HCT116 (cell line): ENCODE measurements around the gene ZAP70. TPM values are rescaled to one million over a fixed set of nuclear protein-coding genes. Genes with fewer than 3 reads are reported as not detected.

Source experiments
- ATAC-seq: fragments of 200-7000 bp; cut with Tn5 transposase; 2 replicates; pipeline ENCODE4 v1.9.1; 2020; ENCODE audit warnings: mild to moderate bottlenecking, moderate library complexity
- BruUV-seq: library from RNA; stranded (reverse); fragments of 400-500 nt; replicated peaks from 2 replicates; lab custom pipeline; 2021; lab: Mats Ljungman, UMichigan
- CTCF ChIA-PET: fragments of 300-600 bp; sonication (Branson Sonifier 250); formaldehyde crosslinking; loops from one replicate; lab custom pipeline; 2021; ENCODE audit warnings: antibody characterized with exemption; lab: Charles Lee
- POLR2A ChIA-PET: fragments of 300-600, 350-600 bp; sonication (Branson Sonifier 250); formaldehyde crosslinking; loops from one replicate; lab custom pipeline; 2021; ENCODE audit warnings: antibody characterized with exemption; lab: Charles Lee
- RAD21 ChIA-PET, 2 experiments: fragments of 300-600 bp; sonication (Branson Sonifier 250); formaldehyde crosslinking; loops; one replicate each; lab custom pipeline; 2023; ENCODE audit warnings: low total read pairs in 2 of 2; ENCODE audit not compliant: uncharacterized antibody in 2 of 2, unreplicated experiment in 2 of 2, low non-redundant PET in 1 of 2; lab: Charles Lee
- DNase-seq: peaks from one replicate; pipeline ENCODE4 v3.0.0-alpha.2; 2010; ENCODE audit warnings: low read depth, low spot score
- H2AFZ ChIP-seq: fragments of 200-600 bp; shearing (Covaris generic), sonication (generic); 2 replicates; pipeline ENCODE4 v1.6.1; 2017; ENCODE audit warnings: low read depth, mixed run types, mixed read lengths, antibody characterized with exemption, low read length; ENCODE audit not compliant: poor library complexity, severe bottlenecking
- H3K27ac ChIP-seq: 2 replicates; pipeline ENCODE4 v1.5.1; 2012; ENCODE audit warnings: low read depth, low read length
- H3K27me3 ChIP-seq: fragments of 200-600 bp; sonication (generic); 2 replicates; pipeline ENCODE4 v1.6.1; 2016; ENCODE audit warnings: mixed run types, low read length, mixed read lengths; ENCODE audit not compliant: insufficient read depth
- H3K36me3 ChIP-seq, 2 experiments: fragments of 200-500 bp in 1 of 2; fragments of 200-600 bp in 1 of 2; sonication (Bioruptor generic) in 1 of 2; sonication (generic) in 1 of 2; 2 replicates each; pipeline versions ENCODE4 v1.5.1 to v1.6.1; 2014 to 2016; ENCODE audit warnings: low read length in 2 of 2, inconsistent platforms in 1 of 2, mixed read lengths in 1 of 2, mixed run types in 1 of 2; ENCODE audit not compliant: insufficient read depth in 2 of 2, control insufficient read depth in 1 of 2
- H3K4me1 ChIP-seq, 2 experiments: fragments of 200-600 bp in 1 of 2; sonication (generic) in 1 of 2; 2 replicates each; pipeline versions ENCODE4 v1.5.1 to v1.6.1; 2012 to 2017; ENCODE audit warnings: low read length in 2 of 2, inconsistent platforms in 1 of 2, mild to moderate bottlenecking in 1 of 2, mixed read lengths in 1 of 2, mixed run types in 1 of 2, moderate library complexity in 1 of 2; ENCODE audit not compliant: insufficient read depth in 2 of 2, control insufficient read depth in 1 of 2
- H3K4me2 ChIP-seq: fragments of 200-600 bp; sonication (generic); 2 replicates; pipeline ENCODE4 v1.6.1; 2017; ENCODE audit warnings: mixed run types, low read length, mixed read lengths
- H3K4me3 ChIP-seq, 2 experiments: fragments of 200-600 bp in 1 of 2; sonication (generic) in 1 of 2; replicated peaks in 1 of 2; 2 replicates each; pipeline ENCODE4 v1.5.1; 2011 to 2016; ENCODE audit warnings: low read length in 2 of 2, control low read depth in 1 of 2, low read depth in 1 of 2, mild to moderate bottlenecking in 1 of 2, mixed read lengths in 1 of 2, mixed run types in 1 of 2
- H3K79me2 ChIP-seq: fragments of 200-600 bp; sonication (generic); 2 replicates; pipeline ENCODE4 v1.6.1; 2017; ENCODE audit warnings: mild to moderate bottlenecking, mixed run types, low read length, moderate library complexity, mixed read lengths; ENCODE audit not compliant: insufficient read depth
- H3K9ac ChIP-seq: fragments of 200-600 bp; sonication (generic); 2 replicates; pipeline ENCODE4 v1.6.1; 2016; ENCODE audit warnings: low read length, mixed read lengths
- H3K9me2 ChIP-seq: fragments of 200-600 bp; sonication (generic), shearing (Covaris generic); 2 replicates; pipeline ENCODE4 v1.6.1; 2017; ENCODE audit warnings: mixed run types, mild to moderate bottlenecking, moderate library complexity; ENCODE audit not compliant: insufficient read depth
- H3K9me3 ChIP-seq, 2 experiments: fragments of 200-500 bp in 1 of 2; fragments of 200-600 bp in 1 of 2; sonication (Bioruptor generic) in 1 of 2; sonication (generic) in 1 of 2; 2 replicates each; pipeline ENCODE4 v1.6.1; 2014 to 2017; ENCODE audit warnings: low read length in 2 of 2, mixed read lengths in 2 of 2, inconsistent platforms in 1 of 2, low read depth in 1 of 2, mild to moderate bottlenecking in 1 of 2, mixed run types in 1 of 2, moderate library complexity in 1 of 2; ENCODE audit not compliant: control insufficient read depth in 1 of 2, insufficient read depth in 1 of 2
- H4K20me1 ChIP-seq: fragments of 200-600 bp; sonication (generic), shearing (Covaris generic); 2 replicates; pipeline ENCODE4 v1.6.1; 2017; ENCODE audit warnings: mixed run types, mild to moderate bottlenecking, moderate library complexity; ENCODE audit not compliant: insufficient read depth
- CBX3 ChIP-seq: IDR thresholded peaks from 2 replicates; pipeline ENCODE4 v1.6.1; 2012; ENCODE audit warnings: low read depth
- EZH2phosphoT487 ChIP-seq: fragments of 200-600 bp; IDR thresholded peaks from 2 replicates; pipeline ENCODE4 v1.6.1; 2018; ENCODE audit warnings: antibody characterized with exemption, borderline replicate concordance
- JUND ChIP-seq: IDR thresholded peaks from 2 replicates; pipeline ENCODE4 v1.6.1; 2012
- POLR2AphosphoS5 ChIP-seq: IDR thresholded peaks from 2 replicates; pipeline ENCODE4 v1.6.1; 2011; ENCODE audit warnings: mild to moderate bottlenecking, low read depth, low read length, moderate library complexity
- RAD21 ChIP-seq: IDR thresholded peaks from 2 replicates; pipeline ENCODE4 v1.6.1; 2012; ENCODE audit warnings: low read depth, mild to moderate bottlenecking
- SP1 ChIP-seq: IDR thresholded peaks from 2 replicates; pipeline ENCODE4 v1.6.1; 2012; ENCODE audit warnings: low read depth
- SRF ChIP-seq: IDR thresholded peaks from 2 replicates; pipeline ENCODE4 v1.6.1; 2012; ENCODE audit warnings: low read depth
- TCF7L2 ChIP-seq: IDR thresholded peaks from 2 replicates; pipeline ENCODE4 v1.7.0; 2011; ENCODE audit warnings: borderline replicate concordance, inconsistent platforms; ENCODE audit not compliant: insufficient read depth, insufficient read length; ENCODE audit errors: extremely low read depth
- YY1 ChIP-seq: IDR thresholded peaks from 2 replicates; pipeline ENCODE4 v1.6.1; 2011; ENCODE audit warnings: low read length, low read depth, moderate library complexity, mild to moderate bottlenecking; ENCODE audit not compliant: insufficient replicate concordance; ENCODE audit errors: extremely low read depth
- intact Hi-C: fragments of 100-400 bp; cut with micrococcal nuclease; formaldehyde crosslinking; loops from 2 replicates; pipeline ENCODE4 v1.10.0; 2022
- total RNA-seq: library from RNA; stranded (reverse); gene quantifications from one replicate; pipeline ENCODE4 v1.2.1, GENCODE V29; 2021; ENCODE audit not compliant: unreplicated experiment
- TF ChIP-seq, protein P1 (sequence below), 3 experiments: fragments of 200-600 bp in 1 of 3; sonication (generic) in 1 of 3; IDR thresholded peaks in 2 of 3; conservative IDR thresholded peaks in 1 of 3; 2 replicates each; pipeline ENCODE4 v1.5.1; 2012 to 2017; ENCODE audit warnings: low read depth in 2 of 3, low read length in 2 of 3, antibody characterized with exemption in 1 of 3, borderline replicate concordance in 1 of 3, control low read depth in 1 of 3, mild to moderate bottlenecking in 1 of 3, mixed read lengths in 1 of 3, mixed run types in 1 of 3, moderate library complexity in 1 of 3; ENCODE audit not compliant: insufficient read depth in 1 of 3
- TF ChIP-seq, protein P2 (sequence below): IDR thresholded peaks from 2 replicates; pipeline ENCODE4 v1.6.1; 2011; ENCODE audit warnings: mild to moderate bottlenecking, low read length, moderate library complexity; ENCODE audit not compliant: insufficient replicate concordance; ENCODE audit errors: extremely low read depth
- TF ChIP-seq, protein P3 (sequence below): IDR thresholded peaks from 2 replicates; pipeline ENCODE4 v1.6.1; 2012; ENCODE audit warnings: low read depth
- TF ChIP-seq, protein P4 (sequence below): IDR thresholded peaks from 2 replicates; pipeline ENCODE4 v1.6.1; 2012

Gene ZAP70
- total RNA-seq, 1 experiment from 2014 or later, result 0.91 TPM

DNA sequence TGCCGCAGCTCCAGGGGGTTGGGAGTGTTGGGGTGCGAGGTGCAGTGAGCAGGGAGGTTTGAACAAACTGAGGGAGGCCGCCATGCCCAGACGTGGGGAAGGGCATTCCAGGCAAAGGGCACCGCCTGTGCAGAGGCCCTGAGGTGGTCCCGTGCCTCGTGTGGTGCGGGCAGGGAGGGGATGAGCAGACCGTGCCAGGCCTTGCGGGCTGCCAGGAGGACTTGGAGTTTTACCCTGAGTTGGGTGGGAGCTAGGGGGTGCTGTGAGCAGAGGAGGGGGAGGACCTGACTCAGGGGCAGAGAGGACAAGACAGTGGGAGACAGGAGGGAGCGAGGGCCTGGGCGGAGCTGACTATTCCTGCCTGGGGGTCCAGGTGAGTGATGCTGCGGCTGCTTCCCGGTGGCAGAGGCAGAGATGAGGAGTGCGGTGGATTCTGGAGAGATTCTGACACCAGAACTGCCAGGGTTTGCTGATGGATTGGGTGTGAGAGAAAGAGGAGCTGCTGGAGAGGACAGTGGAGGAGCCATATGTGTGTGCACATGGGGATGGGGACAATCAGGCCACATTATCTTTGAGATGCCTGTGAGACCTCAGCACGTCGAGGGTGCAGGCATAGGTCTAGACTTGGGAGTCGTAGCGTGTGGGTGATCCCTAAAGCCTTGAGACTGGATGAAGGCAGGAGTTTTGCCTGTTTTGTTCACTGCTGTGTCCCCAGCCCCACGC is 23.4 kb downstream of the ZAP70 start:
- no peaks in the 10 kb centered on the region for H3K27me3 ChIP-seq
- no peak overlapping the region for H3K4me3 ChIP-seq
- ATAC-seq (no peak), DNase-seq (no peak)
- TF ChIP-seq SP1 (no peak), CBX3 (no peak), YY1 (no peak), TCF7L2 (no peak), POLR2AphosphoS5 (no peak), SRF (no peak), RAD21 (no peak), EZH2phosphoT487 (no peak), JUND (no peak)
- TF ChIP-seq, protein P1, sequence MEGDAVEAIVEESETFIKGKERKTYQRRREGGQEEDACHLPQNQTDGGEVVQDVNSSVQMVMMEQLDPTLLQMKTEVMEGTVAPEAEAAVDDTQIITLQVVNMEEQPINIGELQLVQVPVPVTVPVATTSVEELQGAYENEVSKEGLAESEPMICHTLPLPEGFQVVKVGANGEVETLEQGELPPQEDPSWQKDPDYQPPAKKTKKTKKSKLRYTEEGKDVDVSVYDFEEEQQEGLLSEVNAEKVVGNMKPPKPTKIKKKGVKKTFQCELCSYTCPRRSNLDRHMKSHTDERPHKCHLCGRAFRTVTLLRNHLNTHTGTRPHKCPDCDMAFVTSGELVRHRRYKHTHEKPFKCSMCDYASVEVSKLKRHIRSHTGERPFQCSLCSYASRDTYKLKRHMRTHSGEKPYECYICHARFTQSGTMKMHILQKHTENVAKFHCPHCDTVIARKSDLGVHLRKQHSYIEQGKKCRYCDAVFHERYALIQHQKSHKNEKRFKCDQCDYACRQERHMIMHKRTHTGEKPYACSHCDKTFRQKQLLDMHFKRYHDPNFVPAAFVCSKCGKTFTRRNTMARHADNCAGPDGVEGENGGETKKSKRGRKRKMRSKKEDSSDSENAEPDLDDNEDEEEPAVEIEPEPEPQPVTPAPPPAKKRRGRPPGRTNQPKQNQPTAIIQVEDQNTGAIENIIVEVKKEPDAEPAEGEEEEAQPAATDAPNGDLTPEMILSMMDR (IDR thresholded peaks at IDR 0.05 in 2 of 3, conservative IDR thresholded peaks at IDR 0.05 in 1 of 3; ENCODE audit: borderline replicate concordance in 1 of 3, insufficient read depth in 1 of 3, low read depth in 2 of 3, low read length in 2 of 3), result no peak
- TF ChIP-seq, protein P2, sequence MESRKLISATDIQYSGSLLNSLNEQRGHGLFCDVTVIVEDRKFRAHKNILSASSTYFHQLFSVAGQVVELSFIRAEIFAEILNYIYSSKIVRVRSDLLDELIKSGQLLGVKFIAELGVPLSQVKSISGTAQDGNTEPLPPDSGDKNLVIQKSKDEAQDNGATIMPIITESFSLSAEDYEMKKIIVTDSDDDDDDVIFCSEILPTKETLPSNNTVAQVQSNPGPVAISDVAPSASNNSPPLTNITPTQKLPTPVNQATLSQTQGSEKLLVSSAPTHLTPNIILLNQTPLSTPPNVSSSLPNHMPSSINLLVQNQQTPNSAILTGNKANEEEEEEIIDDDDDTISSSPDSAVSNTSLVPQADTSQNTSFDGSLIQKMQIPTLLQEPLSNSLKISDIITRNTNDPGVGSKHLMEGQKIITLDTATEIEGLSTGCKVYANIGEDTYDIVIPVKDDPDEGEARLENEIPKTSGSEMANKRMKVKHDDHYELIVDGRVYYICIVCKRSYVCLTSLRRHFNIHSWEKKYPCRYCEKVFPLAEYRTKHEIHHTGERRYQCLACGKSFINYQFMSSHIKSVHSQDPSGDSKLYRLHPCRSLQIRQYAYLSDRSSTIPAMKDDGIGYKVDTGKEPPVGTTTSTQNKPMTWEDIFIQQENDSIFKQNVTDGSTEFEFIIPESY, result no peak
- TF ChIP-seq, protein P3, sequence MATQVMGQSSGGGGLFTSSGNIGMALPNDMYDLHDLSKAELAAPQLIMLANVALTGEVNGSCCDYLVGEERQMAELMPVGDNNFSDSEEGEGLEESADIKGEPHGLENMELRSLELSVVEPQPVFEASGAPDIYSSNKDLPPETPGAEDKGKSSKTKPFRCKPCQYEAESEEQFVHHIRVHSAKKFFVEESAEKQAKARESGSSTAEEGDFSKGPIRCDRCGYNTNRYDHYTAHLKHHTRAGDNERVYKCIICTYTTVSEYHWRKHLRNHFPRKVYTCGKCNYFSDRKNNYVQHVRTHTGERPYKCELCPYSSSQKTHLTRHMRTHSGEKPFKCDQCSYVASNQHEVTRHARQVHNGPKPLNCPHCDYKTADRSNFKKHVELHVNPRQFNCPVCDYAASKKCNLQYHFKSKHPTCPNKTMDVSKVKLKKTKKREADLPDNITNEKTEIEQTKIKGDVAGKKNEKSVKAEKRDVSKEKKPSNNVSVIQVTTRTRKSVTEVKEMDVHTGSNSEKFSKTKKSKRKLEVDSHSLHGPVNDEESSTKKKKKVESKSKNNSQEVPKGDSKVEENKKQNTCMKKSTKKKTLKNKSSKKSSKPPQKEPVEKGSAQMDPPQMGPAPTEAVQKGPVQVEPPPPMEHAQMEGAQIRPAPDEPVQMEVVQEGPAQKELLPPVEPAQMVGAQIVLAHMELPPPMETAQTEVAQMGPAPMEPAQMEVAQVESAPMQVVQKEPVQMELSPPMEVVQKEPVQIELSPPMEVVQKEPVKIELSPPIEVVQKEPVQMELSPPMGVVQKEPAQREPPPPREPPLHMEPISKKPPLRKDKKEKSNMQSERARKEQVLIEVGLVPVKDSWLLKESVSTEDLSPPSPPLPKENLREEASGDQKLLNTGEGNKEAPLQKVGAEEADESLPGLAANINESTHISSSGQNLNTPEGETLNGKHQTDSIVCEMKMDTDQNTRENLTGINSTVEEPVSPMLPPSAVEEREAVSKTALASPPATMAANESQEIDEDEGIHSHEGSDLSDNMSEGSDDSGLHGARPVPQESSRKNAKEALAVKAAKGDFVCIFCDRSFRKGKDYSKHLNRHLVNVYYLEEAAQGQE, result no peak
- TF ChIP-seq, protein P4, sequence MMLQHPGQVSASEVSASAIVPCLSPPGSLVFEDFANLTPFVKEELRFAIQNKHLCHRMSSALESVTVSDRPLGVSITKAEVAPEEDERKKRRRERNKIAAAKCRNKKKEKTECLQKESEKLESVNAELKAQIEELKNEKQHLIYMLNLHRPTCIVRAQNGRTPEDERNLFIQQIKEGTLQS, result no peak
- H3K27ac ChIP-seq, result no peak overlapping the region
- no peaks in the 10 kb centered on the region for H3K9me2 ChIP-seq
- no peaks in the 10 kb centered on the region for H3K79me2 ChIP-seq
- POLR2A ChIA-PET, result no interaction called here
- no peak overlapping the region for H3K4me2 ChIP-seq
- H3K36me3 ChIP-seq, result no peaks in the 10 kb centered on the region
- H4K20me1 ChIP-seq, result no peaks in the 10 kb centered on the region
- intact Hi-C loops, result no loop called here
- CTCF ChIA-PET, result no interaction called here
- H3K9ac ChIP-seq, result no peak overlapping the region
- H2AFZ ChIP-seq, result no peak overlapping the region
- no peaks in the 10 kb centered on the region for H3K9me3 ChIP-seq
- RAD21 ChIA-PET, result no interaction called here
- H3K4me1 ChIP-seq, result peaks cover 0 to 6% of the 10 kb centered on the region in 2 experiments; a peak in 1 of 4 replicates
- BruUV-seq, result no TSS peak
